HFF-Myc (cell line): ENCODE data around the gene METTL13.

ENCODE experiments used
- DNase-seq: peaks from one replicate; pipeline ENCODE4 v3.0.0-alpha.2; 2011; ENCODE audit warnings: low read depth; ENCODE audit errors: extremely low read depth
- H3K4me3 ChIP-seq: replicated peaks from 2 replicates; pipeline ENCODE4 v1.5.1; 2011; ENCODE audit warnings: low read depth, mild to moderate bottlenecking, control low read depth, low read length
- CTCF ChIP-seq: IDR thresholded peaks from 2 replicates; pipeline ENCODE4 v1.5.1; 2012; ENCODE audit warnings: mild to moderate bottlenecking, low read depth, low read length, control low read depth; ENCODE audit errors: missing control alignments

Gene METTL13

GRCh38 chr1:171763764-171764163 lies 17.7 kb upstream of the METTL13 start:
- H3K4me3 ChIP-seq, result no peak overlapping the region
- no peak for TF ChIP-seq CTCF
- DNase-seq, result no peak

GRCh38 chr1:171769171-171769570 lies 12.3 kb upstream of the METTL13 start:
- no peak overlapping the region for H3K4me3 ChIP-seq
- no peak for DNase-seq
- no peak for TF ChIP-seq CTCF

- TF ChIP-seq CTCF, result no peak
- no peak overlapping the region for H3K4me3 ChIP-seq
- no peak for DNase-seq
Observed at GRCh38 chr1:171769754-171770153, 11.7 kb upstream of the METTL13 start.

GRCh38 chr1:171772312-171772711 lies 9.1 kb upstream of the METTL13 start:
- no peak for TF ChIP-seq CTCF
- H3K4me3 ChIP-seq, result no peak overlapping the region
- DNase-seq, result no peak

GRCh38 chr1:171780583-171781175 lies 781 bp upstream of the METTL13 start:
- no peak for DNase-seq
- H3K4me3 ChIP-seq, result peak overlapping the region; percentile 87
- no peak for TF ChIP-seq CTCF

- DNase-seq, result no peak
- no peak for TF ChIP-seq CTCF
- peak overlapping the region; percentile 18; the same call in 1 of the 2 replicates for H3K4me3 ChIP-seq
Observed at GRCh38 chr1:171783816-171784530, 2.5 kb downstream of the METTL13 start.

GRCh38 chr1:171784784-171785183 lies 3.3 kb downstream of the METTL13 start:
- no peak for TF ChIP-seq CTCF
- no peak for DNase-seq
- peak overlapping the region; percentile 18 for H3K4me3 ChIP-seq
